ENCODE data around the gene SEC24D.
"Not testable (repeated sequence)": the region's sequence is repeated elsewhere in the genome, so short reads cannot be mapped to it uniquely, and the experiment has no call there.

Gene SEC24D

GRCh38 chr4:118811832-118812231 lies 24.1 kb downstream of the SEC24D start:
- DNase-seq (ENCODE audit: low read depth in 4 of 4, low spot score in 1 of 4): no peak

- DNase-seq (ENCODE audit: low read depth in 4 of 4, low spot score in 1 of 4): no peak
These were observed 24.7 kb downstream of the SEC24D start for GRCh38 chr4:118810991-118811764.

- no peak for DNase-seq (ENCODE audit: low read depth in 4 of 4, low spot score in 1 of 4)
These were observed 28.3 kb downstream of the SEC24D start for GRCh38 chr4:118807659-118808058.

- DNase-seq (ENCODE audit: low read depth in 4 of 4, low spot score in 1 of 4): no peak
These were observed 32.7 kb downstream of the SEC24D start for GRCh38 chr4:118803253-118803652.

GRCh38 chr4:118801895-118802575 lies 33.9 kb downstream of the SEC24D start:
- DNase-seq (ENCODE audit: low read depth in 4 of 4, low spot score in 1 of 4): no peak

- no peak for DNase-seq (ENCODE audit: low read depth in 4 of 4, low spot score in 1 of 4)
These were observed 36.5 kb downstream of the SEC24D start for GRCh38 chr4:118799231-118799942.

GRCh38 chr4:118798658-118799057 lies 37.3 kb downstream of the SEC24D start:
- DNase-seq (ENCODE audit: low read depth in 4 of 4, low spot score in 1 of 4): no peak

GRCh38 chr4:118797558-118798142 lies 38.3 kb downstream of the SEC24D start:
- DNase-seq (ENCODE audit: low read depth in 4 of 4, low spot score in 1 of 4): no peak

GRCh38 chr4:118791690-118792446 lies 44.1 kb downstream of the SEC24D start:
- DNase-seq (ENCODE audit: low read depth in 4 of 4, low spot score in 1 of 4): not testable (repeated sequence)

- no peak for DNase-seq (ENCODE audit: low read depth in 4 of 4, low spot score in 1 of 4)
These were observed 45.4 kb downstream of the SEC24D start for GRCh38 chr4:118790544-118790943.

- no peak for DNase-seq (ENCODE audit: low read depth in 4 of 4, low spot score in 1 of 4)
These were observed 47.0 kb downstream of the SEC24D start for GRCh38 chr4:118788911-118789310.

- no peak for DNase-seq (ENCODE audit: low read depth in 4 of 4, low spot score in 1 of 4)
These were observed 48.0 kb downstream of the SEC24D start for GRCh38 chr4:118787844-118788380.

GRCh38 chr4:118784776-118785175 lies 51.1 kb downstream of the SEC24D start:
- no peak for DNase-seq (ENCODE audit: low read depth in 4 of 4, low spot score in 1 of 4)

GRCh38 chr4:118783887-118784286 lies 52.0 kb downstream of the SEC24D start:
- no peak for DNase-seq (ENCODE audit: low read depth in 4 of 4, low spot score in 1 of 4)

GRCh38 chr4:118782886-118783285 lies 53.0 kb downstream of the SEC24D start:
- DNase-seq (ENCODE audit: low read depth in 4 of 4, low spot score in 1 of 4): not testable (repeated sequence)

- not testable (repeated sequence) for DNase-seq (ENCODE audit: low read depth in 4 of 4, low spot score in 1 of 4)
These were observed 58.3 kb downstream of the SEC24D start for GRCh38 chr4:118777649-118778048.

- DNase-seq (ENCODE audit: low read depth in 4 of 4, low spot score in 1 of 4): not testable (repeated sequence)
These were observed 58.8 kb downstream of the SEC24D start for GRCh38 chr4:118776955-118777640.

- no peak for DNase-seq (ENCODE audit: low read depth in 4 of 4, low spot score in 1 of 4)
These were observed 59.6 kb downstream of the SEC24D start for GRCh38 chr4:118776157-118776954.

- DNase-seq (ENCODE audit: low read depth in 4 of 4, low spot score in 1 of 4): no peak
These were observed 60.5 kb downstream of the SEC24D start for GRCh38 chr4:118775405-118775804.
